Colon (tissue), 2 donors: ENCODE measurements around the gene HJV.

Source experiments
- FAIRE-seq: peaks from 2 replicates; lab custom pipeline; 2012; peaks lifted over from hg19 to GRCh38; lab: Jason Lieb, UNC
- donor health status: control.
- donor health status: control.

Gene HJV

DNA sequence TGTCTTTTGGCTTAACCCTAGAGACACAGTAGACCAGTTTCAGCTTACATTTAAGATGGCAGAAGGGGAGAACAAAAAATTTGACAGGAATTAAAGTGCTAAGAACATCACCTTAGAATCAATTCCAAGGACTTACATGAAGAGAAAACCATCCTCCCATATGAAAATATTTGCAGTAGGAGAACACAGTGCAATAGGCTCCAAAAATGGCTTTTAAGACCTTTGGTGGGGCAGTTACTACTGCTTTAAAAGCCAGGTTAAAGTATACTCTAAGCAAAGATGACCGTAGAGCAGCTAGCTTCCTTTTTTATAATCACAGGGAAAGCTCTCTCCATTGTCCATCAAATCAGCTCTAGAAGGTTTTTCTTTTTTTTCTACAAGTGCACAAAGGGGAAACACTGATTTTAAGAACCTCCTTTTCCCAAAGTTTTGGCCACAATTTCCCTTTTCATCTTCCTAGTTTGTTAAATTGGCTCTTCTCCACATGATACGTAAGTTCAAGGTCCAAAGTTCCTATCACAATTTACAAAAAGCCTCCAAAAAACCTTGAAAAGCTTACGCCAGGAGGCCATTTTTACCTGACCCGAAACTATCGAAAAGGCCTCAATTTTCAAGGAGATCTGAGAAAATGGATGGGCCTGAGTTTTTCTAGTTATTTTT is 28.4 kb downstream of the HJV start:
- FAIRE-seq, result no peak

DNA sequence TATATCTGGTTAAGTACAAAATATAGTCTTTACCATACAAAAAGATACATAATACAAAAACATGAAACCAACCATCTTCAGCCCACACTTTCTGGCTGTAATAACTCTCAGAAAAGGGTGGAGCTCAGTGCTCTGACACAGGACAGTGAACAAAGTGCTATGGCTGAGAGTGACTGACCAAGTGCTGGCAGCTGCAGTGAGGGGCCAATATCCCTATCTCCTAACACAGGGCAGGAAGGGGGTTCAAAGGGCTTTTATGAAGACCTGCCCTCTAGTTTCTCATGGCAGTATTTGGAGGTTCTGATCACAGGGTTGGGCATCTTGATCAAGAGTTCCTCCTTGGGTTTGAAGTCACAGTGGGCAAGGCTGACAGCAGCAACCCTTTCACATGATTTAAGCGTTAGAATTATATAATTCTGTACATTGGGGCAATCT is 29.0 kb downstream of the HJV start:
- FAIRE-seq, result no peak

GRCh38 chr1:145991735-145992412 is 29.7 kb downstream of the HJV start:
- FAIRE-seq, result no peak

DNA sequence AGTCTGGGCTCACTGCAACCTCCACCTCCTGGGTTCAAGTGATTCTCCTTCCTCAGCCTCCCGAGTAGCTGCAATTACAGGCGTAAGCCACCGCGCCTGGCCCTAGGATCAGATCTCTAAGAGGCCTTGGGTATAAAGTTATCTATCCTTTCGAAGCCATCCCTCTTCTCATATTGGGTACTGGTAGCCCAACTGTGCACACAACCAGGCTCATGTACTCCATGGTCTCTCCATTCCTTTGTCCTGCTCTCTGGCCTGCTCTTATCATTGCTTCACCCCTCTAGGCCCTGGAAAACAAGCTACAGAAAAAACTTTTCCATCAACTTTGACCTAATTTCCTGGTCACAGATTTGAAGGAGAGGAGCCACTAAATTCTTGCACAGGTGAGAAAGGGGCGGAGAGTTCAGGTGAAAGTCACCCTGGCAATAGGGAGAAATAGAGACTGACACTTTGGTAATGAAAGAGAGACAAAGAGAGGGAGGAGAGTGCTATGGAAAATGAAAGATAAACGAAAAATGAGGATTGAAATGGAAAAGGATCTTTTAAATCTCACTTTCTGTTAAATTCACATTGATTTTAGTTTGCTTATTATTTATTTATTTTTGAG is 31.2 kb downstream of the HJV start:
- no peak for FAIRE-seq

DNA sequence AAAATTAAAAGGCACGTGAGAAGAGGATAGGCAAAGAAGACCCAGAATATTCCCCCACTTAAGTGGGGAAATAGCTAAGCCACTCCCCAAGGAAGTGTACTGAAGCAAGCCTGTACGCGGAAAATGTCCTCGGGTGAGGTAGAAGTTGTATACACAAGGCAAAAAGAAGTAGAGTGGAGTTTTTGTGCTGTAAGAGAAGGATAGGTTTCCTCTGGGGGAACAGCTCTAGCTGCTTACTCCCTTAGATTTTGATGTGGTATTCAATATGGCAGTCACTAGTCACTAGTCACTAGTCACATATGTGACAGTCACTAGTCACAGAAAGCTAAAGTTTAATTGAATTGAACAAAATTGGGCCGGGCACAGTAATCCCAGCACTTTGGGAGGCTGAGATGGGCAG is 32.8 kb downstream of the HJV start:
- FAIRE-seq, result no peak

DNA sequence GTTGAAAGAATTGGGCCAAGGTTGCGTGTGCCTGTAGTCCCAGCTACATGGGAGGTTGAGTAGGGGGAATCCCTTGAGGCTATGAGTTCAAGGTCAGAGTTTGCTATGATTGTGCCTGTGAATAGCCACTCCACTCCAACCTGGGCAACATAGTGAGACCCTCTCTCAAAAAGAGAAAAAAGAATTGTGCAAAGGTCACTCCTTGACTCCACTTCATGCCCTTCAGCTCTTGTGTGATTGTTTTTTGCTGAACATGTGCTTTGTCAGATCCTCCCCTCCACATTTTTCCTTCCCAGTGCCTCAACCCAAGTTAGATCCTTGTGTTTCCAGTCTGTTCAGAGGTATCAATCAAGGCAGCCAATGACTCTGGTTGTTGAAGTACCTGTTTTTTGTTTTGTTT is 33.6 kb downstream of the HJV start:
- no peak for FAIRE-seq

- FAIRE-seq, result no peak
Observed at GRCh38 chr1:145986551-145986950, 35.0 kb downstream of the HJV start.

- no peak for FAIRE-seq
Observed at GRCh38 chr1:145985502-145986439, 35.8 kb downstream of the HJV start.

GRCh38 chr1:145985129-145985501 is 36.4 kb downstream of the HJV start:
- no peak for FAIRE-seq

GRCh38 chr1:145983960-145984830 is 37.3 kb downstream of the HJV start:
- no peak for FAIRE-seq

DNA sequence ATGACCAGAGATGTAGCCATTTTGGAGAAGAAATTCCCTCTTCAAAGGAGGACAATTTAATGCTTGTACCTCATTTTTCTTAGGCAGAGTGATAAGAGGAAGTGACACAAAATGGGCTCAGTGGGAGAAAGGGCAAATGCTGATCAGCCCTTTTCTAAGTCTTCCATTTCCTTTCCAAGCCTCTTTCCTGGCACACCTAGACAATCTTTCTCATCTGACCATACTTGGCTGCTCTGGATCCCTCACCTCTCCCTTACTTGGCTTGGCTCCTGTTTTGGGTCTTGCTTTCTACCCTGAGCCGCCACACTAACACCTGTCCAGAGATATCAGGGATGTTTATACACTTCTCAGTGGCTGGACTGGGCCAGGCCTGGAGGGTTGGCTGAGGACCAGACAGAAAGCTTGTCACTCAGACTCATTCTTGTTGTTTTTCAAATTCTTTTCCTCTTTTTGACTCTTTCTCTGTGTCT is 38.3 kb downstream of the HJV start:
- no peak for FAIRE-seq

GRCh38 chr1:145982010-145982723 is 39.4 kb downstream of the HJV start:
- FAIRE-seq, result no peak

- FAIRE-seq, result no peak
Observed at GRCh38 chr1:145980457-145980994, 41.0 kb downstream of the HJV start.

DNA sequence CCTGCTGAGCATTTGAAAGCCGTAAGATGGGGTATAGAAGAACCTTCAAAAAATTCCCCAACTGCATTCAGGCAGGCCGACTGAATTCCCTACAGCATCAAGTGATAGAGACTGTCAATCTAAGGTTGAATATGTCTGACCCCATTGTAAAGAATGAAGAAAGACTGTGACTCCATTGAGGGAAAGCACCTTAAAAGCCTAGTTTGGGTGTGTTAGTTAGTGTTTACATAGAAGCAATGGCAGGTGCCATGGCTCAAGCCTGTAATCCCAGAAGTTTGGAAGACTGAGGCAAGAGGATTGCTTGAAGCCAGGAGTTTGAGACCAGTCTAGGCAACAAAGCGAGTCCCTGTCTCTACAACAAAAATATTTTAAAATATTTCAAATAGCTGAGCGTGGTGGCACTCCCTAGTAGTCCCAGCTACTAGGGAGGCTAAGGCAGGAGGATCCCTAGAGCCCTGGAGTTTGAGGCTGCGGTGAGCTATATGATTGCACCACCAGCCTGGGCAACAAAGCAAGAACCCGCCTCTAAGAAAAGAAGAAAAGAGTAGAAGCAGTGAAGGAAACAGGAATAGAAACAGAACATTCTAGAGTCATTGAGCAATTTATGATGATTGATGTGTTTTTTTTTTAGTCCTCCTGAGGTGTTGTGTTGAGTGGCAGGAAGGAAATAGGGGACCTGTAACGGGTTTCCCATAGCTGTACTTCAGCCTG is 41.6 kb downstream of the HJV start:
- no peak for FAIRE-seq

DNA sequence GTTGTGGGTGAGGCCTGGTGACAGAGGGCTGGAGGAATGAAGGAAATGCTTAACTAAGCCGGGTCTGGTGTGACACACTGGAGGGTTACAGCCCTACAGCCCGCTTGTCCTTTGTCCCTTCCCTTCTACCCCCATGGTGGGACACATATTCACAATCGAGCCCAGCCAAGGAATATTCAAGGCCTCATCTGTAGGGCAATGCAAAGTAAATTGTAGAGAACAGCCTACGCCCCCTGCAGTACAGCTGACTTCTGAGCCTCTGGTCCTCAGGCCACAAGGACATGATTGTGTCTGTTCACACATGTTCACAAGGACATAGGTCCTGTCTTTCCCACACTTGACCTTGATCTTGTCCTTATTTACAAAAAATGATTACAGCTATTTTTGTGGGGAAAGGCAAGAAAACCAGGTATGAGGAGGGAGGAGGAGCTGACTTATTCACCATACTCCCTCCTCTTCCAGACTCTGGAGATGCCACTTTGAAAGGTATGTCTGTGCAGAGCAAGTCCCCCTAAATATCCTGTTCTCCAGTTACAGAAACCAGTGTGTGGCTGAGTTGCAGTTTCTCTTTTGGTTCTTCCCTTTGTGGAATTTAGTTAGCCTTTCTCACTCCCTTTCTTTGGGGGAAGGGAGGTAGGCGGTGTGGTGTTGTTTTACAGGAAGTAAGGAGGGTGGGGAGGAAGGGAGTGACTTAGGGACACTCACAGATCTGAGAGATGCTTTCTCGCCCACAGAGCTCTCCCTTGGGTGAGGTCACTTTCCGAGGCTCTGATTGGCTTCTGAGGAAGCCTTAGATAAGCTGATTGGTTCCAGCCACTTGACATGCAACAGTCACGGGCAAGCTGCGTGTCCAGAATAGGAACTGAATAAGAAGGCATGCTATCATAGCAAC is 42.4 kb downstream of the HJV start:
- peak; percentile 68 for FAIRE-seq

DNA sequence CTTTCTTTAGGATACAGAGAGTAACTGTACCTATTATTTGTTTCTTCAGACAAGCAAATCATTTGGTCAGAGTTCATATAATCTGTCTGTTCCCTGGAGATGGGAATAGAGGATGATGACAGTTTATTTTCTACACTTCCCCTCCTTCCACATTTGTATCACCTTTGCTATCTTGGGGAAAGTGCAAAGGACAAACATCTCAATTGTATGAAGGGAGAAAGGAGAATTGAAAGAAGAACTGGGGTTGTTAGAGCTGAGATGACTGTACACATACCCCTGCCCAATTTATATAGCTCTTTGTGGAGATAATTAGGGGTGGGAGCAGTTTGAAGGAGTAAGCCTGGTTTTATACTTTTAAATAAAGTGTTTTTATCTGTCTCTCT is 43.1 kb downstream of the HJV start:
- no peak for FAIRE-seq

GRCh38 chr1:145977486-145978470 is 43.8 kb downstream of the HJV start:
- FAIRE-seq, result no peak

DNA sequence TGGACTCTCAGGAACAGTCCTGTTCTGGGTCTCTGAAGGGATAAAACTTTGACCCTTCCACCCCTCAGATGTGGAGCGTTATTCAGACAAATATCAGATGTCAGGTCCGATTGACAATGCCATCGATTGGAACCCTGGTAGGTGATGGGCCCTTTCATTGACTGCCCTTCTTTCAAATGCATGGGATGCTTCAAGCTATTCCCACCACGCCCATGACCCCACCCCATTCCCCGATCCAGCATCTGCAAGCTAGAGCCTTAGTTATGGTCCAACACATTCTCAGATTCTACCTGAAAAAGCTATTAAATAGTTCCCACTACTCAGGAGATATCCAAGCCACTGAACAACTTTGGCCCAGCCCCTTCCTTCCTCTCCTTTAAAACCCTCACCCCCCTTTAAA is 44.5 kb downstream of the HJV start:
- FAIRE-seq, result no peak
